Neuronal stem cell (in vitro differentiated cells): Measurements from ENCODE around the gene HCK.
"Not testable (repeated sequence)": the region's sequence is repeated elsewhere in the genome, so short reads cannot be mapped to it uniquely, and the experiment has no call there.

Source experiments
- DNase-seq: peaks from one replicate; pipeline ENCODE4 v3.0.0-alpha.2; 2013; ENCODE audit warnings: low spot score
- H2AFZ ChIP-seq: one replicate; pipeline ENCODE4 v1.6.1; 2013; ENCODE audit warnings: mild to moderate bottlenecking, low read length, inconsistent platforms
- H2AK5ac ChIP-seq: 2 replicates; pipeline ENCODE4 v1.6.1; 2013; ENCODE audit warnings: low read depth, mild to moderate bottlenecking, inconsistent platforms, low read length, moderate library complexity, mixed read lengths
- H2BK120ac ChIP-seq: 2 replicates; pipeline ENCODE4 v1.6.1; 2013; ENCODE audit warnings: low read depth, mild to moderate bottlenecking, inconsistent platforms, low read length, moderate library complexity, mixed read lengths
- H2BK12ac ChIP-seq: one replicate; pipeline ENCODE4 v1.6.1; 2013; ENCODE audit warnings: low read length, inconsistent platforms
- H2BK15ac ChIP-seq: 2 replicates; pipeline ENCODE4 v1.6.1; 2013; ENCODE audit warnings: mild to moderate bottlenecking, low read length, inconsistent platforms, mixed read lengths
- H2BK5ac ChIP-seq: one replicate; pipeline ENCODE4 v1.6.1; 2013; ENCODE audit warnings: inconsistent platforms, mild to moderate bottlenecking, low read length, moderate library complexity
- H3K14ac ChIP-seq: one replicate; pipeline ENCODE4 v1.6.1; 2013; ENCODE audit warnings: low read length, inconsistent platforms
- H3K18ac ChIP-seq: 2 replicates; pipeline ENCODE4 v1.6.1; 2013; ENCODE audit warnings: low read length, inconsistent platforms
- H3K23ac ChIP-seq: 2 replicates; pipeline ENCODE4 v1.6.1; 2013; ENCODE audit warnings: low read depth, mild to moderate bottlenecking, mixed read lengths, low read length, inconsistent platforms; ENCODE audit not compliant: poor library complexity
- H3K27ac ChIP-seq: replicated peaks from 3 replicates; pipeline ENCODE4 v1.5.1; 2013; ENCODE audit warnings: low read length, inconsistent platforms
- H3K27me3 ChIP-seq, 3 experiments: 2 replicates each; pipeline ENCODE4 v1.6.1; 2013; ENCODE audit warnings: low read length in 3 of 3, mild to moderate bottlenecking in 2 of 3, inconsistent platforms in 1 of 3, low read depth in 1 of 3, mixed read lengths in 1 of 3, moderate library complexity in 1 of 3; ENCODE audit not compliant: control insufficient read depth in 3 of 3, insufficient read depth in 3 of 3
- H3K36me3 ChIP-seq, 2 donors: replicated peaks in 1 of 2; 2 replicates each; pipeline ENCODE4 v1.6.1; 2013; ENCODE audit warnings: low read length in 2 of 2; ENCODE audit not compliant: control insufficient read depth in 2 of 2, insufficient read depth in 2 of 2
- H3K4ac ChIP-seq: 2 replicates; pipeline ENCODE4 v1.6.1; 2013; ENCODE audit warnings: inconsistent platforms, mild to moderate bottlenecking, low read length, moderate library complexity
- H3K4me1 ChIP-seq, 2 donors: 1 replicate in 1 of 2; 2 replicates in 1 of 2; pipeline ENCODE4 v1.6.1; 2013; ENCODE audit warnings: low read length in 2 of 2, low read depth in 1 of 2; ENCODE audit not compliant: control insufficient read depth in 2 of 2, insufficient read depth in 1 of 2
- H3K4me2 ChIP-seq: one replicate; pipeline ENCODE4 v1.6.1; 2013; ENCODE audit warnings: mild to moderate bottlenecking, low read length, inconsistent platforms; ENCODE audit not compliant: insufficient read depth, poor library complexity, severe bottlenecking
- H3K4me3 ChIP-seq, 2 donors: 2 replicates each; pipeline ENCODE4 v1.5.1; 2013; ENCODE audit warnings: low read length in 2 of 2, mild to moderate bottlenecking in 2 of 2, inconsistent platforms in 1 of 2, moderate library complexity in 1 of 2
- H3K79me1 ChIP-seq: one replicate; pipeline ENCODE4 v1.6.1; 2013; ENCODE audit warnings: low read depth, mild to moderate bottlenecking, inconsistent platforms, low read length, moderate library complexity
- H3K9ac ChIP-seq: one replicate; pipeline ENCODE4 v1.6.1; 2013; ENCODE audit warnings: mild to moderate bottlenecking, low read depth, low read length, inconsistent platforms; ENCODE audit not compliant: poor library complexity
- H3K9me3 ChIP-seq, 2 donors: replicated peaks in 1 of 2; 2 replicates each; pipeline versions ENCODE3 to v1.6.1; 2013; ENCODE audit warnings: low read length in 2 of 2, mild to moderate bottlenecking in 2 of 2, inconsistent platforms in 1 of 2, low read depth in 1 of 2, mixed read lengths in 1 of 2, moderate library complexity in 1 of 2; ENCODE audit not compliant: control insufficient read depth in 2 of 2, insufficient read depth in 1 of 2
- H4K8ac ChIP-seq: one replicate; pipeline ENCODE4 v1.6.1; 2013; ENCODE audit warnings: low read depth, mild to moderate bottlenecking, inconsistent platforms, low read length, moderate library complexity
- H4K91ac ChIP-seq: one replicate; pipeline ENCODE4 v1.6.1; 2013; ENCODE audit warnings: low read length, low read depth, mild to moderate bottlenecking, inconsistent platforms; ENCODE audit not compliant: poor library complexity
- WGBS, 2 donors: extraction: QIAGEN DNeasy Blood & Tissue Kit; methylation state at CpG; one replicate each; pipeline ENCODE4 v1.1.7; 2013; ENCODE audit warnings: missing lambda C conversion rate in 2 of 2, mixed read lengths in 1 of 2; ENCODE audit not compliant: insufficient read length in 2 of 2, insufficient replicate concordance in 1 of 2; ENCODE audit errors: extremely low coverage in 2 of 2; 5-methylcytosine and 5-hydroxymethylcytosine counted together

The HCK gene

GRCh38 chr20:32029561-32029960 lies 22.5 kb upstream of the HCK start:
- no CpG with 5 or more reads among the region's 11 CpGs for WGBS, 2 donors
- no peak for DNase-seq
- H3K18ac ChIP-seq: peak overlapping the region; percentile 21
- H2AFZ ChIP-seq: no peak overlapping the region
- peak overlapping the region; percentile 32 for H2AK5ac ChIP-seq
- no peak overlapping the region for H2BK5ac ChIP-seq
- no peak overlapping the region for H3K4ac ChIP-seq
- no peak overlapping the region for H4K8ac ChIP-seq
- no peak overlapping the region for H3K9ac ChIP-seq
- no peak overlapping the region for H4K91ac ChIP-seq
- no peak overlapping the region for H2BK120ac ChIP-seq
- H3K4me1 ChIP-seq: peaks cover 0 to 4% of the 10 kb centered on the region in 2 donors
- no peak overlapping the region for H3K14ac ChIP-seq
- no peaks in the 10 kb centered on the region for H3K9me3 ChIP-seq
- no peaks in the 10 kb centered on the region for H3K36me3 ChIP-seq
- peaks cover 0 to 53% (median 6%) of the 10 kb centered on the region in 3 experiments for H3K27me3 ChIP-seq
- H2BK15ac ChIP-seq: no peak overlapping the region
- H3K23ac ChIP-seq: no peak overlapping the region
- no peak overlapping the region for H2BK12ac ChIP-seq
- no peak overlapping the region for H3K4me3 ChIP-seq
- no peaks in the 10 kb centered on the region for H3K79me1 ChIP-seq
- no peak overlapping the region for H3K27ac ChIP-seq
- no peak overlapping the region for H3K4me2 ChIP-seq

GRCh38 chr20:32031007-32031958 lies 20.8 kb upstream of the HCK start:
- Histone ChIP-seq H3K27me3 (peaks cover 0 to 63% (median 8%) of the 10 kb centered on the region in 3 experiments), H3K79me1 (no peaks in the 10 kb centered on the region), H2BK15ac (peak overlapping the region; percentile 1), H3K4me1 (peaks cover 0 to 4% of the 10 kb centered on the region in 2 donors), H2BK5ac (no peak overlapping the region), H3K9me3 (no peaks in the 10 kb centered on the region), H4K91ac (no peak overlapping the region), H4K8ac (no peak overlapping the region), H3K4me3 (peak overlapping the region in 1 of 2 donors; percentile 25), H2AFZ (peak overlapping the region; percentile 76), H2AK5ac (peak overlapping the region; percentile 2), H3K36me3 (no peaks in the 10 kb centered on the region), H2BK120ac (no peak overlapping the region), H3K4ac (no peak overlapping the region), H3K23ac (peak overlapping the region; percentile 4), H3K18ac (peak overlapping the region; percentile 90), H2BK12ac (no peak overlapping the region), H3K9ac (peak overlapping the region; percentile 37), H3K27ac (no peak overlapping the region), H3K14ac (peak overlapping the region; percentile 42), H3K4me2 (peak overlapping the region; percentile 58)
- WGBS, 2 donors: no CpG with 5 or more reads among the region's 59 CpGs
- peak; percentile 84 for DNase-seq

GRCh38 chr20:32033316-32033715 lies 18.7 kb upstream of the HCK start:
- WGBS, 2 donors: no CpG with 5 or more reads among the region's 2 CpGs
- Histone ChIP-seq H2BK15ac (no peak overlapping the region), H3K18ac (no peak overlapping the region), H2BK12ac (no peak overlapping the region), H3K9ac (no peak overlapping the region), H2AFZ (no peak overlapping the region), H3K27ac (no peak overlapping the region), H3K36me3 (no peaks in the 10 kb centered on the region), H3K4me2 (no peak overlapping the region), H2BK5ac (no peak overlapping the region), H4K91ac (no peak overlapping the region), H2BK120ac (no peak overlapping the region), H3K27me3 (peaks cover 0 to 65% (median 8%) of the 10 kb centered on the region in 3 experiments), H3K4me1 (peaks cover 0 to 4% of the 10 kb centered on the region in 2 donors), H3K4me3 (no peak overlapping the region), H3K14ac (no peak overlapping the region), H3K4ac (no peak overlapping the region), H4K8ac (no peak overlapping the region), H2AK5ac (no peak overlapping the region), H3K9me3 (no peaks in the 10 kb centered on the region), H3K23ac (no peak overlapping the region), H3K79me1 (no peaks in the 10 kb centered on the region)
- no peak for DNase-seq

- not testable (repeated sequence) for H3K9ac ChIP-seq, H2BK15ac ChIP-seq, H3K4me1 ChIP-seq, H3K4me2 ChIP-seq, DNase-seq, H3K23ac ChIP-seq, H2AFZ ChIP-seq, H3K4ac ChIP-seq, H3K27ac ChIP-seq, H2BK120ac ChIP-seq, H3K9me3 ChIP-seq, H2AK5ac ChIP-seq, H3K18ac ChIP-seq, H4K91ac ChIP-seq, H2BK12ac ChIP-seq, H3K36me3 ChIP-seq, H4K8ac ChIP-seq, H3K4me3 ChIP-seq, H2BK5ac ChIP-seq, H3K79me1 ChIP-seq, H3K14ac ChIP-seq
- no CpG with 5 or more reads among the region's 3 CpGs for WGBS, 2 donors
- H3K27me3 ChIP-seq: peaks cover 0 to 62% (median 8%) of the 10 kb centered on the region in 3 experiments
Observed at GRCh38 chr20:32033721-32034120, 18.3 kb upstream of the HCK start.
